Retina (tissue), 1 donor: ENCODE results near the gene TAF15.

Experiments used
- DNase-seq: peaks from one replicate; pipeline ENCODE4 v3.0.0-alpha.2; 2016

The TAF15 gene

GRCh38 chr17:35875072-35875799 lies 66.0 kb downstream of the TAF15 start:
- no peak for DNase-seq

DNA sequence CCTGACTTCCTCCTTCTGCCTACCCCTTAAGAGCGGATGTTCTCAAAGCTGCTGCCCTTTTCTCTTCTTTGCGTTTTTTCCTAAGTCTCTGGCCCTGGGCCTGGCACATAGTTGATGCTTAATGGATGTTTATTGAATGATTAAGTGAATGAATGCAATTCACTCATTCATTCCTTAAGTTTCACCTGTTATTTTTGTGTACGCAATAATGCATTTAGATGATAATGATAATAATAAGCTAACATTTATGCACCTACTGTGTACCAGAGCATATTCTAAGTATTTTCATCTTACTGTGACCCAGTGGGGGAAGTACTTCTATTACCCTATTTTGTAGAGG lies 66.5 kb downstream of the TAF15 start:
- DNase-seq, result no peak

DNA sequence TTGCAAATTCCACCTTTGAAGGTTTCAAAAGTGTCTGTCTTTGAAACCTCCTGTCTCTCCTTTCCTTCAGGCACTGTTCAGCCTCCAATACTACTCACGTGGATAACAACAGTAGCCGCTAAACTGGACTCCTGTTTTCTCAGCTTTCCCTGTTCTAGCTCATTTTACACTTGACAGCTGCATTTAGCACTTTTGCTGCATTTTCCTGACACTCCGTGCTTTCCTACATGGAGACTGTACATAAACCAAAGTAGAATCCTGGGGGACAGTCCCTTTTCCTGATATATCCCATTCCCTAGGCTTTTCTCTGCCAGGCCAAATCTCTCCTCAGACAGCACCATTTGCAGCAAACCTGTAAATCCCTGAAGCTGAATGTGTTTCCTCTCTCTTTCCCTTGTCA lies 67.2 kb downstream of the TAF15 start:
- DNase-seq, result no peak

- no peak for DNase-seq
These were observed 68.2 kb downstream of the TAF15 start for GRCh38 chr17:35877345-35878029.

DNA sequence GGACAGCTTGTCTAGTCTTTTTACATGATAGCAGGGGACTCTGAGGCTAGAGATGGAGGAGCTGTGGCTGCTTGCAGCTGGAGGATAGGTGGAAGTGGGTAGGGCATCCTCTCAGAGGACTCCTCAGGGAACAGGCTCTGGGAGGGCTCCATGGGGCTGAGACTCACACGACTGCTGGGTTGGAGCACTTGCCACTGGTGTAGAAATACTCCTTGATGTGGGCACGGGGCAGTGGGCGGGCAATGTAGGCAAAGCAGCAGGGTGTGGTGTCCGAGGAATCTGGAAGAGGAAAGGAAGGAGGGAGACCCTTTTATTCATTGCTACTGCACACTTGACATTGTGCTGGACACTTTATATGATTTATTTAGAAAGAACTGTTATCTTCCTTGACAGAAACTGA lies 69.1 kb downstream of the TAF15 start:
- no peak for DNase-seq

DNA sequence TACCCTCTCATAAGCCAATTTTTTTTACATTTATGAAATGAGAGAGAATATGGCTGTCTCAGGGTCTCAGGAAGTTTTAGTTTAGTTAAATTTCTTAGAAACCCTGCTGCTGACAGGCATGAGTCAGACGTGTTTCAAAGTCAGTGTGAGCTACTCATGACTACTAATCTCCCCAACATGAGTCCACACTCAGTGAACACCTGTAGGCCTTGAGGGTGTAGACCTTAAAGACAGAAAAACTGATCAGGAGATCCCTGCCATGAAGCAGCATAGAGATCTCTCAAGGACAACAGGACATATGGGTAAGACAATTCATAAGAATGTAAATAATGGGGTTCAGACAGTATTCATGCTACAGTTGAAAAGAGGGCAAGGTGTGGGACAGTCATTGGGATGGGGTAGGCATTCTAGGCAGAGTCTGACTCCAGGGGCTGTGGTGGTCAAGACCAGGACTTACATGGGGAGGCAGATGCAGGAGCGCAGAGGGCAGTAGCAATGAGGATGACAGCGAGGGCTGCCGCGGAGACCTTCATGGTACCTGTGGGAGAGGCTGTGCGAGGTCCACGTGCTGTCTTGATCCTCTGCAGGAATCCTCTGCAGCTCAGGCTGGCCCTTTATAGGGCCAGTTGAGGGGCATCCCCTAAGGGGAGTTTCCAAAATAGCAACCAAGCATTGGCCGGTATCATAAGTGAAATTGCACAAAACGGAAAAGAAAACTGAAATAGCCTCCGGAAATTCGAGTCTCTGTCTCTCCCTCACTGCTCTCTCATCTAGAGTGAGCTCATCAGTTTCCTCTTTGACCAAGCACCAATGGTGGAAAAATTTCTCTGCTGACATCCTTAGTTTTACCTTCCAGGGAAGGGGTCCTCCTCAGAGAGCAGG lies 70.7 kb downstream of the TAF15 start, which contains the start of gene CCL5:
CCL5 (minus strand) TSS at position 588 of the 882 bp plus-strand sequence.
- no peak for DNase-seq

GRCh38 chr17:35889241-35889640 lies 80.0 kb downstream of the TAF15 start:
- DNase-seq, result no peak

DNA sequence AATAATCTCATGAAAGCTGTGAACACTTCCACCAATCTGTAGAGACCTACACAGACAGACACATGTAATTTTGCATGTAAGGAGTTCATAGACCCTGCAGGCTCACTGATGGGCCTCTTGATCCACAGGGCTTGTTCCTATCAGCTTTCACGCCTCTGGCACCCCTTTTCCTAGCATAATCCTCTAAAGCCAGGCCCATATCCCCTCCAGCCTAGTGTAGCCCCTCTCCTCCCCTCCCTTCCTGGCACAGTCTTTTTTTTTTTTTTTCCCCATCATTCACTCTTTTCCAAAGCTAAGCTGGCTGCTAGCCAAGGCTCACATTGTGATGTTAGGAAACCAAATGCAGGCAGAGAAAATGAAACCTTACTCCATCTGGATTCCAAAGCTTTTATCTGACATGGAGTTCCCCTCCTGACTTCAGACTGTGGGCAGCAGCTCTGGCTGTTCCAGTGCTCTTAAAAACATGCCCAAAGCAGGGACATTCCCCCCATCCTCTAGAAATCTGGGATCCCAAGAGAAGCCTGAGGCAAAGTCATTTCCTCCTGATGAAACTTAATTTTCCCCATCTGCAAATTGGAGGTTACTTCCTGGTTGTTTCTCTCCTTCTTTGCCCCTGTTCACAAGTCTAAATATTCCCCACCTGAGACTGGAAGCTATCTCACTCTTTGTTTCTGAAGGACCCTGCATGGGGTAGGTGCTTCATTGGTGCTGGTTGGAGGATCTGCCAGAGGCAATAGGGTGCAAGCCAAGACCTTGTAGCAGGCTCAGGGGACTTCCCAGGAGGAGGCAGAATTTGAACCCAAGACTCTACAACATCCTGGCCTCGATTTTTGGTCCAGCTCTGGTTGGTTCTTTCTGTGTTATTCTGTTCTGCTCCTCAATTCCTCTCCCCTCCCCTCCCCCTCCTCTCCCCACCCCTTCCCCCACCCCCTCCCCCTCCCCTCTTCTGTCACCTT lies 80.8 kb downstream of the TAF15 start:
- no peak for DNase-seq

DNA sequence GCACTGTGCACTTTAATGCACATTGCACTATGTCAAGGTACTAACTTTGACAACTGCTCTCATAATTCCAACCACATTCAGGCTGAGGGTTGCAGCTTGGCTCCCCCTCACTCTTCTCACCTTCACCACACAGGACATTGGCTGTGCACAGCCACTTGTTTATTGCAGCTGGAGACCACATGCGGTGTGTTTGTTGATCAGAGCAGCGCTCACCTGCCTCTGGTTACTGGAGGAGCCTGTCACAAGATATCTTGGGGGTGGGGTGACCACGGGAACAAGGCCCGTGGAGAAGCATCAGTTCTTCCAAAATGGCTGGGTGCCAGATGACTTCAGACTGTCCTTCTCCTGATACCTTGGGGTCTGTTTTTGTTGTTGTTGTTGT lies 81.5 kb downstream of the TAF15 start:
- DNase-seq, result no peak

- no peak for DNase-seq
These were observed 82.0 kb downstream of the TAF15 start for GRCh38 chr17:35891269-35891668.

DNA sequence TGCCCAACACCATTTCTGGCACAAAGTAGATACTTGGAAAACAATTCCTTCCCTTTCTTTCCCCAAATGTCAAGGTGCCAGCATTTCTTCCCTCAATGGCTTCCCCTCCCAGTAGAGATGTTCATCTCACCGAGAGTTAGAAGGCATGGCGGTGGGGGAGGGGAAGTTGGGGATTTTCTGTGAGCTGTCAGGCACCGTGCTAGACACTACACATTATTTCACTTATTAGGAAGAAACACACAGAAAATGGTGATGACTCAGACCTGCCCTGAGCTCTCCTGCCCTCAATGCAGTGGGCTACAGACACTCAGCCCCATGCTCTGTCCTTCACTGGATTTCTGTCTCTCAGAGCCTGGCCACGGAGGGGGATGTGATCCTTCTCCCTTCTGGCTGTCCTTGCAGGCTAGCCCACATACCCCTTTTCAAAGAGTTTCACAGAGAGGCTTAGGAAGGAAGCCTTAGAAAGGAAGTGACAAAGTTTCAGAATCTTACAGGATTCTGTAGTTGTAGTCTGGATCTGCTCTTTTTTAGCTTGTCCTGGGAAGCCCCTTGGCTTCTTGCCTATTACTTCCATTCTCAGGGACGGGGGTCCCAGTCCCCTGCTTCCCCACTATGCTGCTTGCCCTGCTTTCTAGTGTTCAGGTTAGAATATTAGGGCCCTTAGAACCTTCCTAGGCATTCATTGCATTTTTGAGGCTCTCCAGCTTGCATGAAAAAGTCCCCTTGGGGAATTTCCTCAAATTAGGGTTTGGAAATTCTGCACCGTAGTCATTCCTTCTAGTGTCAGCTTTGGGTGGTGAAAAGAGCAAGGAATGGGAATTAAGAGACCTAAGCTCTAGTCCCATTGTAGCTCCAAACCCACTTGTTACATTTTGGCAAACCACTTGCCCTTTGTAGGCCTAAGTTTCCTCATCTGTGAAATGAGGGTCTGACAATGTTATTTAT lies 83.1 kb downstream of the TAF15 start:
- no peak for DNase-seq

DNA sequence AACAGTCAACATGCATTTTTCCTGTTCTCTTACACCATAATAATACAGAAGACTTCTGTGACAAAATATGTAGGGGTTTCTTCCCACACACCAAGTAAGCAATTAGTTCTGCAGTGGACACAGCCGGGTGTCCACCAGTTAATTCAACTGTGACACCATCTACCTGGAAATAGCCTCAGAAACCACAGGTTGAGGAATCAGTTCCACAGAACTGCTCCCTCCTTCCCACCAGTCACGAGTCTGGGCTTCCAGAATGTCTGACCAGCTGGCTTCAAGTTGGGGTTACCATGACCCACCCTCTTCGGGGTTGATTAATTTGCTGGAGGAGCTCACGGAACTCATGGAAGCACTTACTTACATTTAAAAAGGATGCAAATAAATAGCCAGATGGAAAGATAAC lies 84.5 kb downstream of the TAF15 start:
- no peak for DNase-seq

GRCh38 chr17:35894206-35894605 lies 84.9 kb downstream of the TAF15 start:
- DNase-seq, result no peak

GRCh38 chr17:35895636-35896587 lies 86.6 kb downstream of the TAF15 start:
- no peak for DNase-seq
